ENCODE data around the gene CREM. TPM values are rescaled to one million over a fixed set of nuclear protein-coding genes. Genes with fewer than 3 reads are reported as not detected.

The CREM gene
- polyA plus RNA-seq, 3 donors = 11.4 to 12.4 (median 12.1) TPM

- 50% methylated on average over 1 of the region's 4 CpGs for WGBS (ENCODE audit: insufficient coverage)
- peak overlapping the region; percentile 41 to 83 (median 76) for H3K27ac Mint-ChIP-seq
- H3K4me2 ChIP-seq (replicated peaks; ENCODE audit: extremely low read depth, low read length, poor library complexity, severe bottlenecking) = peak overlapping the region; percentile 36
- peak overlapping the region; percentile 25 for H2AFZ ChIP-seq (ENCODE audit: insufficient read depth, low read depth, low read length, poor library complexity, severe bottlenecking)
- H3K4me1 ChIP-seq (ENCODE audit: control insufficient read depth in 1 of 2, insufficient read depth in 2 of 2, low read length in 2 of 2) = peaks cover 8 to 9% of the 10 kb centered on the region in 2 donors
- H3K36me3 Mint-ChIP-seq = no peaks in the 10 kb centered on the region
- DNase-seq = peak; percentile 18 to 45 (median 20)
- H3K27me3 Mint-ChIP-seq (ENCODE audit: low read depth in 3 of 3) = no peaks in the 10 kb centered on the region
- H3K36me3 ChIP-seq (replicated peaks in 1 of 2; ENCODE audit: control insufficient read depth in 1 of 2, insufficient read depth in 2 of 2, low read length in 2 of 2) = no peaks in the 10 kb centered on the region
- H3K9ac ChIP-seq (ENCODE audit: insufficient read depth, low read length, poor library complexity, severe bottlenecking) = no peak overlapping the region
- H3K27me3 ChIP-seq (ENCODE audit: control insufficient read depth in 2 of 2, insufficient read depth in 2 of 2, low read length in 2 of 2) = no peaks in the 10 kb centered on the region
- H3K4me1 Mint-ChIP-seq = peaks cover 8% of the 10 kb centered on the region
- H4K20me1 ChIP-seq (ENCODE audit: insufficient read depth, low read length) = no peaks in the 10 kb centered on the region
- no peaks in the 10 kb centered on the region for H3K9me3 ChIP-seq (replicated peaks in 1 of 2; ENCODE audit: control insufficient read depth in 1 of 2, insufficient read depth in 1 of 2, low read length in 2 of 2)
- H3K9me3 Mint-ChIP-seq = peaks cover 0 to 9% (median 5%) of the 10 kb centered on the region in 7 donors
- peak overlapping the region in 1 of 2 donors; percentile 37 for H3K4me3 Mint-ChIP-seq
- intact Hi-C loops (cut with micrococcal nuclease) = no loop called here
- no peak for TF ChIP-seq CTCF (IDR thresholded peaks at IDR 0.05)
- peak overlapping the region; percentile 9 to 37 for H3K27ac ChIP-seq (ENCODE audit: low read depth in 1 of 2, low read length in 2 of 2)
- H3K79me2 ChIP-seq (ENCODE audit: insufficient read depth, low read length) = no peaks in the 10 kb centered on the region
- no peak overlapping the region for H3K4me3 ChIP-seq (replicated peaks in 1 of 3; ENCODE audit: low read depth in 2 of 3, low read length in 3 of 3)
Measured at GRCh38 chr10:35165136-35165535, 38.5 kb downstream of the CREM start.

GRCh38 chr10:35165811-35166210 lies 39.2 kb downstream of the CREM start:
- H3K4me3 Mint-ChIP-seq = no peak overlapping the region
- Histone ChIP-seq H3K27me3 (ENCODE audit: control insufficient read depth in 2 of 2, insufficient read depth in 2 of 2, low read length in 2 of 2) (no peaks in the 10 kb centered on the region), H3K9ac (ENCODE audit: insufficient read depth, low read length, poor library complexity, severe bottlenecking) (no peak overlapping the region), H3K9me3 (replicated peaks in 1 of 2; ENCODE audit: control insufficient read depth in 1 of 2, insufficient read depth in 1 of 2, low read length in 2 of 2) (no peaks in the 10 kb centered on the region), H2AFZ (ENCODE audit: insufficient read depth, low read depth, low read length, poor library complexity, severe bottlenecking) (no peak overlapping the region), H3K4me2 (replicated peaks; ENCODE audit: extremely low read depth, low read length, poor library complexity, severe bottlenecking) (no peak overlapping the region), H3K4me3 (replicated peaks in 1 of 3; ENCODE audit: low read depth in 2 of 3, low read length in 3 of 3) (no peak overlapping the region), H3K27ac (ENCODE audit: low read depth in 1 of 2, low read length in 2 of 2) (no peak overlapping the region), H3K4me1 (ENCODE audit: control insufficient read depth in 1 of 2, insufficient read depth in 2 of 2, low read length in 2 of 2) (peaks cover 8 to 9% of the 10 kb centered on the region in 2 donors), H3K79me2 (ENCODE audit: insufficient read depth, low read length) (no peaks in the 10 kb centered on the region), H4K20me1 (ENCODE audit: insufficient read depth, low read length) (no peaks in the 10 kb centered on the region), H3K36me3 (replicated peaks in 1 of 2; ENCODE audit: control insufficient read depth in 1 of 2, insufficient read depth in 2 of 2, low read length in 2 of 2) (no peaks in the 10 kb centered on the region)
- intact Hi-C loops (cut with micrococcal nuclease) = no loop called here
- H3K4me1 Mint-ChIP-seq = peaks cover 8% of the 10 kb centered on the region
- H3K9me3 Mint-ChIP-seq = peaks cover 0 to 9% (median 5%) of the 10 kb centered on the region in 7 donors
- H3K27me3 Mint-ChIP-seq (ENCODE audit: low read depth in 3 of 3) = no peaks in the 10 kb centered on the region
- no peak for TF ChIP-seq CTCF (IDR thresholded peaks at IDR 0.05)
- no peak overlapping the region for H3K27ac Mint-ChIP-seq
- H3K36me3 Mint-ChIP-seq = no peaks in the 10 kb centered on the region
- no peak for DNase-seq
- no CpG with 5 or more reads among the region's 2 CpGs for WGBS (ENCODE audit: insufficient coverage)

All from CD14-positive monocyte (primary cell).